GM12878 (cell line): ENCODE data around the gene STXBP3.

ENCODE experiments used
- BCL11A ChIP-seq: IDR thresholded peaks from 2 replicates; pipeline ENCODE4 v1.6.1; 2011; ENCODE audit warnings: low read depth, low read length
- DPF2 ChIP-seq: fragments of 450-650 bp; IDR thresholded peaks from 2 replicates; pipeline ENCODE4 v1.6.1; 2017; ENCODE audit warnings: mild to moderate bottlenecking
- EZH2 ChIP-seq: IDR thresholded peaks from 2 replicates; pipeline ENCODE4 v1.6.1; 2012; ENCODE audit warnings: low read depth, mild to moderate bottlenecking, control low read depth, inconsistent platforms, low read length, borderline replicate concordance; ENCODE audit not compliant: control insufficient read depth
- FOXM1 ChIP-seq: IDR thresholded peaks from 2 replicates; pipeline ENCODE4 v1.6.1; 2012; ENCODE audit warnings: low read depth, mild to moderate bottlenecking, inconsistent platforms, low read length, moderate library complexity
- HCFC1 ChIP-seq: fragments of 150-350 bp; IDR thresholded peaks from 2 replicates; pipeline ENCODE4 v1.6.1; 2014; ENCODE audit warnings: low read length
- IKZF2 ChIP-seq, 2 experiments: fragments of 450-650 bp; IDR thresholded peaks; 2 replicates each; pipeline ENCODE4 v1.6.1; 2017; ENCODE audit warnings: mild to moderate bottlenecking in 2 of 2, moderate library complexity in 2 of 2
- MEF2A ChIP-seq: IDR thresholded peaks from 2 replicates; pipeline ENCODE4 v1.6.1; 2011; ENCODE audit warnings: low read depth, mild to moderate bottlenecking, low read length, moderate library complexity; ENCODE audit not compliant: insufficient read depth
- REST ChIP-seq: IDR thresholded peaks from 2 replicates; pipeline ENCODE4 v1.6.1; 2012; ENCODE audit warnings: mild to moderate bottlenecking, low read depth, low read length
- SIN3A ChIP-seq: IDR thresholded peaks from 2 replicates; pipeline ENCODE4 v1.6.1; 2012; ENCODE audit warnings: low read depth, low read length, improper control_type of control experiment
- SP1 ChIP-seq: IDR thresholded peaks from one replicate; pipeline ENCODE4 v1.6.1; 2011; ENCODE audit warnings: low read depth, low read length
- TCF12 ChIP-seq: IDR thresholded peaks from 2 replicates; pipeline ENCODE4 v1.6.1; 2011; ENCODE audit warnings: low read depth, mild to moderate bottlenecking, low read length
- TCF3 ChIP-seq: IDR thresholded peaks from 2 replicates; pipeline ENCODE4 v1.6.1; 2012; ENCODE audit warnings: low read depth, mild to moderate bottlenecking, low read length, borderline replicate concordance; ENCODE audit not compliant: insufficient read depth
- YY1 ChIP-seq: IDR thresholded peaks from 2 replicates; pipeline ENCODE4 v1.6.1; 2011; ENCODE audit warnings: low read depth, mild to moderate bottlenecking, low read length
- TF ChIP-seq, protein P1 (sequence below): fragments of 450-650 bp; formaldehyde crosslinking; IDR thresholded peaks from 2 replicates; pipeline ENCODE4 v1.5.0; 2022; ENCODE audit warnings: mild to moderate bottlenecking, missing genetic modification characterization

DNA sequence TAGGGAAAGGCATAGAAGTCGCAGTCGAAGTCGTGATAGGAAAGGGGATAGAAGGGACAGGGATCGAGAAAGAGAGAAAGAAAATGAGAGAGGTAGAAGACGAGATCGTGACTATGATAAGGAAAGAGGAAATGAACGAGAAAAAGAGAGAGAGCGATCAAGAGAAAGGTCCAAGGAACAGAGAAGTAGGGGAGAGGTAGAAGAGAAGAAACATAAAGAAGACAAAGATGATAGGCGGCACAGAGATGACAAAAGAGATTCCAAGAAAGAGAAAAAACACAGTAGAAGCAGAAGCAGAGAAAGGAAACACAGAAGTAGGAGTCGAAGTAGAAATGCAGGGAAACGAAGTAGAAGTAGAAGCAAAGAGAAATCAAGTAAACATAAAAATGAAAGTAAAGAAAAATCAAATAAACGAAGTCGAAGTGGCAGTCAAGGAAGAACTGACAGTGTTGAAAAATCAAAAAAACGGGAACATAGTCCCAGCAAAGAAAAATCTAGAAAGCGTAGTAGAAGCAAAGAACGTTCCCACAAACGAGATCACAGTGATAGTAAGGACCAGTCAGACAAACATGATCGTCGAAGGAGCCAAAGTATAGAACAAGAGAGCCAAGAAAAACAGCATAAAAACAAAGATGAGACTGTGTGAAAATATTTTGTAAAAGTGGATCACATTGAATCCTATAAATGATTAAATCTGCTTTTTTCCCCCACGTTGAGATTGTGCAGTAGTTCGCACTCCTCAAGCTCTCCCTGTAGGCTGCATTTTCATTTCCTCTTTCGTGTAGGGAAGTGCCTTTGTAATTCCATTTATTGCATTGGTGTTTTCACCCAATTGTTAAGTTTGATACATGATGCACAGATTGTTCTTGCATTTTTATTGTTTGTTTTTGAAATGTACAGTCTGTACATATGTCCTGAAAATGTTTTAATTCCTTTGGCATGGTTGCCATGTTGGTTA is 46.8 kb upstream of the STXBP3 start:
- TF ChIP-seq BCL11A (no peak), FOXM1 (no peak), MEF2A (no peak), DPF2 (no peak), REST (no peak), HCFC1 (no peak), IKZF2 (IDR thresholded peaks at IDR 0.05) (no peak), YY1 (no peak), SIN3A (no peak), EZH2 (no peak), TCF3 (no peak), TCF12 (no peak), SP1 (no peak)
- TF ChIP-seq, protein P1, sequence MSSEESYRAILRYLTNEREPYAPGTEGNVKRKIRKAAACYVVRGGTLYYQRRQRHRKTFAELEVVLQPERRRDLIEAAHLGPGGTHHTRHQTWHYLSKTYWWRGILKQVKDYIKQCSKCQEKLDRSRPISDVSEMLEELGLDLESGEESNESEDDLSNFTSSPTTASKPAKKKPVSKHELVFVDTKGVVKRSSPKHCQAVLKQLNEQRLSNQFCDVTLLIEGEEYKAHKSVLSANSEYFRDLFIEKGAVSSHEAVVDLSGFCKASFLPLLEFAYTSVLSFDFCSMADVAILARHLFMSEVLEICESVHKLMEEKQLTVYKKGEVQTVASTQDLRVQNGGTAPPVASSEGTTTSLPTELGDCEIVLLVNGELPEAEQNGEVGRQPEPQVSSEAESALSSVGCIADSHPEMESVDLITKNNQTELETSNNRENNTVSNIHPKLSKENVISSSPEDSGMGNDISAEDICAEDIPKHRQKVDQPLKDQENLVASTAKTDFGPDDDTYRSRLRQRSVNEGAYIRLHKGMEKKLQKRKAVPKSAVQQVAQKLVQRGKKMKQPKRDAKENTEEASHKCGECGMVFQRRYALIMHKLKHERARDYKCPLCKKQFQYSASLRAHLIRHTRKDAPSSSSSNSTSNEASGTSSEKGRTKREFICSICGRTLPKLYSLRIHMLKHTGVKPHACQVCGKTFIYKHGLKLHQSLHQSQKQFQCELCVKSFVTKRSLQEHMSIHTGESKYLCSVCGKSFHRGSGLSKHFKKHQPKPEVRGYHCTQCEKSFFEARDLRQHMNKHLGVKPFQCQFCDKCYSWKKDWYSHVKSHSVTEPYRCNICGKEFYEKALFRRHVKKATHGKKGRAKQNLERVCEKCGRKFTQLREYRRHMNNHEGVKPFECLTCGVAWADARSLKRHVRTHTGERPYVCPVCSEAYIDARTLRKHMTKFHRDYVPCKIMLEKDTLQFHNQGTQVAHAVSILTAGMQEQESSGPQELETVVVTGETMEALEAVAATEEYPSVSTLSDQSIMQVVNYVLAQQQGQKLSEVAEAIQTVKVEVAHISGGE (CRISPR knock-in tag) = no peak
